Embryonic facial prominence (tissue), 1 donor: ENCODE data around the gene SPATA45.
"Not testable (repeated sequence)": the region's sequence is repeated elsewhere in the genome, so short reads cannot be mapped to it uniquely, and the experiment has no call there.

ENCODE experiments used
- DNase-seq: peaks from one replicate; pipeline ENCODE4 v3.0.0-alpha.2; 2016; ENCODE audit errors: extremely low spot score

SPATA45 gene

DNA sequence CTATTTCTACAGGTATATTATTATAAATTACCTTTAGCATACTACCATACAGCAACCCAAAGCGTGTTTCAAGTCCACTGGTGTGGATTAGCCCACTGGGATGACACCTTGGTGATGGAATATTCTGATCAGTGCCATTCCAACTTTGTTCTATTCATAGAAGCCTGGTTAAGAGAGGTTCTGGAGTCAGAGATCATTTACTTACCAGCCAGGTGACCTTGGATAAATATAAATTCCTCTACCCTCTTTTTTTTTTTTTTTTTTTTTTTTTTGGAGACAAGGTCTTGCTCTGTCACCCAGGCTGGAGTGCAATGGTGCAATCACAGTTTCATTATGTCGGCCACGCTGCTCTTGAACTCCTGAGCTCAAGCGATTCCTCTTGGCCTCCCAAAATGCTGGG, at the start of gene SPATA45:
Gene SPATA45 (minus strand): TSS at position 101 of the 400 bp plus-strand sequence. CDS start 11,500 bp downstream, outside the sequence.
- DNase-seq, result no peak

- DNase-seq, result no peak
Measured at GRCh38 chr1:212892108-212892507, 44.7 kb upstream of the SPATA45 start.

GRCh38 chr1:212884592-212884991, 37.1 kb upstream of the SPATA45 start:
- DNase-seq, result no peak

DNA sequence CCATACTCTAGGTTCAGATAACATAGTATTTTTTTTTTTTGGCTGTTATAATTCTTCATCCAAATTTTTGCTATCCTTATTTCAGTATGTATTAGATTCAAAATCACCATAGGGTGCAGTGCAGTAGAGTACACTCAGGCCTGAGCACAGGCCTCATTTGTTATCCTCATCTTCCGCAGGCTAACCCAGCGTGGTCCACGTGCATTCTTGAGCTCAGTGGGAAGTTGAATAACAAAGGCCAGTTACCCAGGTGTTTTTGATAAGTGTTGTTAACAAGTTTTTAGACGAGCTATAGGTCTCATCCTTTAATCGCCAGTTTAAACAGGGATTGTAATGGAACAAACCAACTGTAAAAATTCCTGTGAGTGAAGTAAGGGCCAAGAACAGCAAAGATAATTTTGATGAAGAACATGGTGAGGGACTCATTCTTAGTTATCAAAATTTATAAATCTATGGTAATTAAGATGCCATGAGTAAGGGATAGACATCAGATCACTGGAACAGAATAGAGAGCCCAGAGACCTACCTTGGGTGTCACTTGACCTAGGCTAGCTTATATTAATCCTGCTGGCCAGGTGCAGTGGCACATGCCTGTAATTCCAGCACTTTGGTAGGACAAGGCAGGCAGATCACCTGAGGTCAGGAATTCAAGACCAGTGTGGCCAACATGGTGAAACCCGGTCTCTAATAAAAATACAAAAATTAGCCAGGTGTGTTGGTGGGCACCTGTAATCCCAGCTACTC, 32.7 kb upstream of the SPATA45 start:
- DNase-seq, result no peak

DNA sequence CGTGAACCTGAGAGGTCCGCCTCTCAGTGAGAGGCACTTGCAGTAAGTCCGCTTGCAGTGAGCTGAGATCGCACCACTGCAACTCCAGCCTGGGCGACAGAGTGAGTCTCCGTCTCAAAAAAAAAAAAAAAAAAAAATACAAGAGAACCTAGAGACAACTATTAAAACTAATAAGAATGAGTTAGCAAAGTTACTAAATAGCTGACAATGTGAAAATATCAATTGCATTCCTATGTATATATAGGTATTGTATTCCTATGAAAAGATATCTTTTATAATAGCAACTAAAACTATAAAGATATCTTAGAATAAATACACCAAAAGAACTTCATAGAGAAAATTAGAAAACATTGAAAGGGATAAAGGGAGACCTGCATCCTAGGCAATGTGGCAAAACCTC, 31.0 kb upstream of the SPATA45 start:
- no peak for DNase-seq

- DNase-seq, result no peak
Measured at GRCh38 chr1:212873518-212873917, 26.1 kb upstream of the SPATA45 start.

DNA sequence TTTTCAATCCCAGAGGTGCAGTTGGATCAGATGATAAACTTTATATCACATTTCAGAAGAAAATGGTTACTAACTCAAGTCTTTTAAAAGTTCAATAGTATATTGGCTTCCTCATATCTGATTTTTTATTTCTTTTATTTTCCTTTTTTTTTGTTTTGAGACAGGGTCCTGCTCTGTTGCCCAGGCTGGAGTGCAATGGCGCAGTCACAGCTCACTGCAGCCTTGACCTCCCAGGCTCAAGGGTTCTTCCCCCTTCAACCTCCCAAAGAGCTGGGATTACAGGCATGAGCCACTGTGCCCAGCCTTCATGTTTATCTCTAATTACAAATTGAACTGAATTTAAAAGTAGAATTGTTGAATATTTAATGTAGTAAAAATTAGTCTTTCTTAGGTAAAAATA, 24.5 kb upstream of the SPATA45 start:
- no peak for DNase-seq

DNA sequence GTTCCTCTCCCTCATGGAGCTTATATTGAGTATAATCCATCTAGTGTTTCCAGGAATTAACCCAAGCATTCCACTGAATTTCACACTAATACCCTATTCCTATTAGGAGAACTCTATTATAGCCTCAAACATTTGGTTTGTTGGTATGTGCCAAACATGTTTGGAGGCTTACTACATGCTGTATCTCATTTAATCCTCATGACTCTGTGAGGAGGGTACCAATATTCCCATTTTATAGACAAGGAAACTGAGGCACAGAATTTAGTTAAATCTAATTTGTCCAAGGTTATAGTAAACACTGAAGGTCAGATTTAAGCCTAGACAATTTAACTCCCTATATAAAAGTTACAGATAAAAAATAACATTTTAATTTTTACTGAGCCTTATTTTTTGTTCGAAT, 19.7 kb upstream of the SPATA45 start:
- no peak for DNase-seq

- no peak for DNase-seq
Measured at GRCh38 chr1:212864201-212864600, 16.8 kb upstream of the SPATA45 start.

GRCh38 chr1:212863345-212863744, 15.9 kb upstream of the SPATA45 start:
- not testable (repeated sequence) for DNase-seq

GRCh38 chr1:212862111-212862690, 14.8 kb upstream of the SPATA45 start:
- no peak for DNase-seq

GRCh38 chr1:212860713-212861581, 13.5 kb upstream of the SPATA45 start:
- no peak for DNase-seq

DNA sequence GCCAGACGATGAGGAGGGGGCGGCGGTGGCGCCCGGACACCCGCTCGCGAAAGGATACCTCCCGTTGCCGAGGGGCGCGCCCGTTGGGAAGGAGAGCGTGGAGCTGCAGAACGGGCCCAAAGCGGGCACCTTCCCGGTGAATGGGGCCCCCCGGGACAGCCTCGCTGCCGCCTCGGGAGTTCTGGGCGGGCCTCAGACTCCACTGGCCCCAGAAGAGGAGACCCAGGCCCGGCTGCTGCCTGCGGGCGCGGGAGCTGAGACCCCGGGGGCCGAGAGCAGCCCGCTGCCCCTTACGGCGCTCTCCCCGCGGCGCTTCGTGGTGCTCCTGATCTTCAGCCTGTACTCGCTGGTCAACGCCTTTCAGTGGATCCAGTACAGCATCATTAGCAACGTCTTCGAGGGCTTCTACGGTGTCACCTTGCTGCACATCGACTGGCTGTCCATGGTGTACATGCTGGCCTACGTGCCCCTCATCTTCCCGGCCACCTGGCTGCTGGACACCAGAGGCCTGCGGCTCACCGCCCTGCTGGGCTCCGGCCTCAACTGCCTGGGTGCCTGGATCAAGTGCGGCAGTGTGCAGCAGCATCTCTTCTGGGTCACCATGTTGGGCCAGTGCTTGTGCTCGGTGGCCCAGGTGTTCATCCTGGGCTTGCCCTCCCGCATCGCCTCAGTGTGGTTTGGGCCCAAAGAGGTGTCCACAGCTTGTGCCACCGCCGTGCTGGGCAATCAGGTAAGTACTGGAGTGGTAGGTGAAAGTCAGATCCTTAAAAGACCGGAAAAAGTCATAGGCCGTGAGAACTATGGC, 11.2 kb upstream of the SPATA45 start:
- DNase-seq, result no peak

DNA sequence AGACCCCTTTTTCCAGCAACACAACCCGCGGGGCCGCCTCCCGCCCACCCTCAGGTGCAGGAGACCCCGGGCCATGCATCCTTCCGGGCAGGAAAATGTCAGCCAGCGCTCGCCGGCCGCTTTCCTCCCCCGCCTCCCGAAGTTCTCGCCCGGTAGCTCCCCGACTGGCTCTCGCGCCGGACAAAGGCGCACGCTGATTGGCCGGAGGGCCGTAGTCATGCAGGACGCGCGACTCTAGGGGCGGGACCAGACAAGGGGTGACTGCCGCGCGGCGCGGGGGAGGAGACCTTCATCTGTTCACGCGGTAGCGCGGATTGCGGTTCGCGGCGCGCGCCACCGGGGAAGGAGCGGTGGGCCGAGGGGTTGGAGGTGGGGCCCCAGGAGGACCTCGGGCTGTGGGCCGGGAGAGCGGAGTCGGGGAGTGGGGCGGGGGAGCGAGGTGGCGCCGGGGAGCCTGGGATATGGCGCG, 10.6 kb upstream of the SPATA45 start, which contains the start of gene FLVCR1:
Gene FLVCR1 (plus strand): TSS at position 284 of the 469 bp plus-strand sequence. CDS start 178 bp downstream, at position 462.
- DNase-seq, result peak; percentile 90

DNA sequence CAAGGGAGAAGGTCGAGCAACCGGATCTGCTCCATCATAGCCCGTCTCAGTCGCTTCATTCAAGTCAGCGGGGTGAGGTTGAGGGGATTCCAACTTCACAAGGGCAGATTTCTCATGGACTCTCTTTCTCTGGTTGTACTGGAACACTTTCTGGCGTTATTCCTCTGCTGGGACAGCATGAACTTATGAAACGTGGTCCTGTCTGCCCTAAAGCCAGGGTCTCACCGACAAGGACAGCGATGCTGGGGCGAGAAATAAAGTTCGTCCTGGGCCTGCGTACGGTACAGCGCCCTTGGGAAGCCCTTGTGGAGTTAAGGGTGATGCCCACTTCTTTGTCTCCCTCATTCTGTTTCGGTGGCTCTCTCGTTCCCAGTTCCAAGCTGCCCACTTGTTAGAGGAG, 9.3 kb upstream of the SPATA45 start:
- no peak for DNase-seq

GRCh38 chr1:212853658-212854057, 6.2 kb upstream of the SPATA45 start:
- DNase-seq, result no peak

- DNase-seq, result no peak
Measured at GRCh38 chr1:212852105-212852688, 4.7 kb upstream of the SPATA45 start.

- not testable (repeated sequence) for DNase-seq
Measured at GRCh38 chr1:212844521-212844920, 2.9 kb downstream of the SPATA45 start.

DNA sequence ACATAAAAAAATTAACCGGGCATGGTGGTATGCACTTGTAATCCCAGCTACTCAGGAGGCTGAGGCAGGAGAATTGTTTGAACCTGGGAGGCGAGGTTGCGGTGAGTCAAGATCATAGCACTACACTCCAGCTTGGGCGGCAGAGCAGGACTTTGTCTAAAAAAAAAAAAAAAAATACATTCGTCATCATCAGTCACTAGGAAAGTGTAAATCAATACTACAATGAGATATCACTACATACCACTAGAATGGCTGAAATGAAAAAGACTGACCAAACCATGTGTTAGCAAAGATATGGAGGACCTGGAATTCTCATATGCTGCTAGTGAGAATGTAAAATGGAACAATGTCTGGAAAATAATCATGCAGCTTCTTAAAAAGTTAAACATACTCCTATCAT, 9.3 kb downstream of the SPATA45 start:
- no peak for DNase-seq

GRCh38 chr1:212833211-212834207, 13.9 kb downstream of the SPATA45 start:
- not testable (repeated sequence) for DNase-seq
